ENCODE measurements around the gene BABAM2.
"Not testable (repeated sequence)": the region's sequence is repeated elsewhere in the genome, so short reads cannot be mapped to it uniquely, and the experiment has no call there.

The BABAM2 gene

GRCh38 chr2:27960237-27960912 lies 69.8 kb downstream of the BABAM2 start:
- H3K4me1 ChIP-seq (ENCODE audit: control insufficient read depth, insufficient read depth, low read length, unreplicated experiment): peaks cover 71% of the 10 kb centered on the region
- H3K4me3 ChIP-seq (ENCODE audit: low read depth, low read length): peak overlapping the region; percentile 37
- no peaks in the 10 kb centered on the region for H3K36me3 ChIP-seq (ENCODE audit: insufficient read depth, low read length)
- H3K79me2 ChIP-seq (ENCODE audit: control insufficient read depth, insufficient read depth, low read length, unreplicated experiment): peaks cover 35% of the 10 kb centered on the region
- H3K27me3 ChIP-seq (ENCODE audit: insufficient read depth, low read length): no peaks in the 10 kb centered on the region
- H2AFZ ChIP-seq (ENCODE audit: low read length, unreplicated experiment): no peak overlapping the region
- peak overlapping the region; percentile 91 for H3K27ac ChIP-seq (ENCODE audit: low read depth, low read length)

- H3K79me2 ChIP-seq (ENCODE audit: control insufficient read depth, insufficient read depth, low read length, unreplicated experiment): peaks cover 44% of the 10 kb centered on the region
- H2AFZ ChIP-seq (ENCODE audit: low read length, unreplicated experiment): no peak overlapping the region
- H3K4me3 ChIP-seq (ENCODE audit: low read depth, low read length): no peak overlapping the region
- H3K4me1 ChIP-seq (ENCODE audit: control insufficient read depth, insufficient read depth, low read length, unreplicated experiment): peaks cover 63% of the 10 kb centered on the region
- peak overlapping the region; percentile 12; the same call in 1 of the 2 replicates for H3K27ac ChIP-seq (ENCODE audit: low read depth, low read length)
- no peaks in the 10 kb centered on the region for H3K27me3 ChIP-seq (ENCODE audit: insufficient read depth, low read length)
- no peaks in the 10 kb centered on the region for H3K36me3 ChIP-seq (ENCODE audit: insufficient read depth, low read length)
Measured at GRCh38 chr2:27962006-27962405, 71.5 kb downstream of the BABAM2 start.

GRCh38 chr2:27963472-27963871 lies 72.9 kb downstream of the BABAM2 start:
- no peak overlapping the region for H2AFZ ChIP-seq (ENCODE audit: low read length, unreplicated experiment)
- H3K4me1 ChIP-seq (ENCODE audit: control insufficient read depth, insufficient read depth, low read length, unreplicated experiment): peaks cover 49% of the 10 kb centered on the region
- H3K4me3 ChIP-seq (ENCODE audit: low read depth, low read length): no peak overlapping the region
- no peaks in the 10 kb centered on the region for H3K36me3 ChIP-seq (ENCODE audit: insufficient read depth, low read length)
- H3K79me2 ChIP-seq (ENCODE audit: control insufficient read depth, insufficient read depth, low read length, unreplicated experiment): peaks cover 33% of the 10 kb centered on the region
- no peaks in the 10 kb centered on the region for H3K27me3 ChIP-seq (ENCODE audit: insufficient read depth, low read length)
- no peak overlapping the region for H3K27ac ChIP-seq (ENCODE audit: low read depth, low read length)

GRCh38 chr2:27964067-27964466 lies 73.5 kb downstream of the BABAM2 start:
- H3K27me3 ChIP-seq (ENCODE audit: insufficient read depth, low read length): no peaks in the 10 kb centered on the region
- H2AFZ ChIP-seq (ENCODE audit: low read length, unreplicated experiment): no peak overlapping the region
- H3K4me1 ChIP-seq (ENCODE audit: control insufficient read depth, insufficient read depth, low read length, unreplicated experiment): peaks cover 43% of the 10 kb centered on the region
- H3K79me2 ChIP-seq (ENCODE audit: control insufficient read depth, insufficient read depth, low read length, unreplicated experiment): peaks cover 33% of the 10 kb centered on the region
- no peaks in the 10 kb centered on the region for H3K36me3 ChIP-seq (ENCODE audit: insufficient read depth, low read length)
- no peak overlapping the region for H3K27ac ChIP-seq (ENCODE audit: low read depth, low read length)
- H3K4me3 ChIP-seq (ENCODE audit: low read depth, low read length): no peak overlapping the region

GRCh38 chr2:27965841-27966240 lies 75.3 kb downstream of the BABAM2 start:
- Histone ChIP-seq H3K4me1 (ENCODE audit: control insufficient read depth, insufficient read depth, low read length, unreplicated experiment) (peaks cover 27% of the 10 kb centered on the region), H3K36me3 (ENCODE audit: insufficient read depth, low read length) (no peaks in the 10 kb centered on the region), H3K4me3 (ENCODE audit: low read depth, low read length) (no peak overlapping the region), H3K27ac (ENCODE audit: low read depth, low read length) (no peak overlapping the region), H3K27me3 (ENCODE audit: insufficient read depth, low read length) (no peaks in the 10 kb centered on the region), H3K79me2 (ENCODE audit: control insufficient read depth, insufficient read depth, low read length, unreplicated experiment) (peaks cover 31% of the 10 kb centered on the region), H2AFZ (ENCODE audit: low read length, unreplicated experiment) (no peak overlapping the region)

GRCh38 chr2:27966466-27966865 lies 75.9 kb downstream of the BABAM2 start:
- no peak overlapping the region; the same call in 1 of the 2 replicates for H3K27ac ChIP-seq (ENCODE audit: low read depth, low read length)
- H2AFZ ChIP-seq (ENCODE audit: low read length, unreplicated experiment): no peak overlapping the region
- H3K4me3 ChIP-seq (ENCODE audit: low read depth, low read length): no peak overlapping the region
- no peaks in the 10 kb centered on the region for H3K36me3 ChIP-seq (ENCODE audit: insufficient read depth, low read length)
- H3K79me2 ChIP-seq (ENCODE audit: control insufficient read depth, insufficient read depth, low read length, unreplicated experiment): peaks cover 25% of the 10 kb centered on the region
- H3K4me1 ChIP-seq (ENCODE audit: control insufficient read depth, insufficient read depth, low read length, unreplicated experiment): peaks cover 20% of the 10 kb centered on the region
- H3K27me3 ChIP-seq (ENCODE audit: insufficient read depth, low read length): no peaks in the 10 kb centered on the region

- Histone ChIP-seq H2AFZ (ENCODE audit: low read length, unreplicated experiment) (no peak overlapping the region), H3K27me3 (ENCODE audit: insufficient read depth, low read length) (no peaks in the 10 kb centered on the region), H3K36me3 (ENCODE audit: insufficient read depth, low read length) (no peaks in the 10 kb centered on the region), H3K4me1 (ENCODE audit: control insufficient read depth, insufficient read depth, low read length, unreplicated experiment) (peaks cover 16% of the 10 kb centered on the region), H3K79me2 (ENCODE audit: control insufficient read depth, insufficient read depth, low read length, unreplicated experiment) (peaks cover 24% of the 10 kb centered on the region), H3K4me3 (ENCODE audit: low read depth, low read length) (no peak overlapping the region), H3K27ac (ENCODE audit: low read depth, low read length) (no peak overlapping the region)
Measured at GRCh38 chr2:27967076-27967475, 76.5 kb downstream of the BABAM2 start.

- peaks cover 18% of the 10 kb centered on the region for H3K79me2 ChIP-seq (ENCODE audit: control insufficient read depth, insufficient read depth, low read length, unreplicated experiment)
- not testable (repeated sequence) for H3K4me1 ChIP-seq (ENCODE audit: control insufficient read depth, insufficient read depth, low read length, unreplicated experiment); H3K36me3 ChIP-seq (ENCODE audit: insufficient read depth, low read length); H2AFZ ChIP-seq (ENCODE audit: low read length, unreplicated experiment); H3K27ac ChIP-seq (ENCODE audit: low read depth, low read length); H3K4me3 ChIP-seq (ENCODE audit: low read depth, low read length); H3K27me3 ChIP-seq (ENCODE audit: insufficient read depth, low read length)
Measured at GRCh38 chr2:27968045-27968444, 77.5 kb downstream of the BABAM2 start.

GRCh38 chr2:27968957-27969356 lies 78.4 kb downstream of the BABAM2 start:
- H3K27ac ChIP-seq (ENCODE audit: low read depth, low read length); H3K36me3 ChIP-seq (ENCODE audit: insufficient read depth, low read length); H3K4me1 ChIP-seq (ENCODE audit: control insufficient read depth, insufficient read depth, low read length, unreplicated experiment); H3K4me3 ChIP-seq (ENCODE audit: low read depth, low read length); H2AFZ ChIP-seq (ENCODE audit: low read length, unreplicated experiment); H3K27me3 ChIP-seq (ENCODE audit: insufficient read depth, low read length): not testable (repeated sequence)
- peaks cover 12% of the 10 kb centered on the region for H3K79me2 ChIP-seq (ENCODE audit: control insufficient read depth, insufficient read depth, low read length, unreplicated experiment)

GRCh38 chr2:27972311-27972710 lies 81.8 kb downstream of the BABAM2 start:
- H3K27ac ChIP-seq (ENCODE audit: low read depth, low read length): no peak overlapping the region
- no peaks in the 10 kb centered on the region for H3K36me3 ChIP-seq (ENCODE audit: insufficient read depth, low read length)
- no peaks in the 10 kb centered on the region for H3K27me3 ChIP-seq (ENCODE audit: insufficient read depth, low read length)
- H2AFZ ChIP-seq (ENCODE audit: low read length, unreplicated experiment): no peak overlapping the region
- peaks cover 21% of the 10 kb centered on the region for H3K4me1 ChIP-seq (ENCODE audit: control insufficient read depth, insufficient read depth, low read length, unreplicated experiment)
- no peaks in the 10 kb centered on the region for H3K79me2 ChIP-seq (ENCODE audit: control insufficient read depth, insufficient read depth, low read length, unreplicated experiment)
- no peak overlapping the region for H3K4me3 ChIP-seq (ENCODE audit: low read depth, low read length)

GRCh38 chr2:27973592-27973991 lies 83.1 kb downstream of the BABAM2 start:
- Histone ChIP-seq H3K27me3 (ENCODE audit: insufficient read depth, low read length) (no peaks in the 10 kb centered on the region), H3K27ac (ENCODE audit: low read depth, low read length) (no peak overlapping the region), H3K4me3 (ENCODE audit: low read depth, low read length) (no peak overlapping the region), H2AFZ (ENCODE audit: low read length, unreplicated experiment) (no peak overlapping the region), H3K79me2 (ENCODE audit: control insufficient read depth, insufficient read depth, low read length, unreplicated experiment) (no peaks in the 10 kb centered on the region), H3K4me1 (ENCODE audit: control insufficient read depth, insufficient read depth, low read length, unreplicated experiment) (peaks cover 29% of the 10 kb centered on the region), H3K36me3 (ENCODE audit: insufficient read depth, low read length) (no peaks in the 10 kb centered on the region)
